HG03378 (cell line): ENCODE measurements around the gene STT3B.

Experiments used
- ATAC-seq: cut with Tn5 transposase; IDR thresholded peaks from one replicate; pipeline ENCODE4 v1.9.1; 2021; ENCODE audit warnings: mild to moderate bottlenecking, moderate library complexity; ENCODE audit not compliant: unreplicated experiment

The STT3B gene

DNA sequence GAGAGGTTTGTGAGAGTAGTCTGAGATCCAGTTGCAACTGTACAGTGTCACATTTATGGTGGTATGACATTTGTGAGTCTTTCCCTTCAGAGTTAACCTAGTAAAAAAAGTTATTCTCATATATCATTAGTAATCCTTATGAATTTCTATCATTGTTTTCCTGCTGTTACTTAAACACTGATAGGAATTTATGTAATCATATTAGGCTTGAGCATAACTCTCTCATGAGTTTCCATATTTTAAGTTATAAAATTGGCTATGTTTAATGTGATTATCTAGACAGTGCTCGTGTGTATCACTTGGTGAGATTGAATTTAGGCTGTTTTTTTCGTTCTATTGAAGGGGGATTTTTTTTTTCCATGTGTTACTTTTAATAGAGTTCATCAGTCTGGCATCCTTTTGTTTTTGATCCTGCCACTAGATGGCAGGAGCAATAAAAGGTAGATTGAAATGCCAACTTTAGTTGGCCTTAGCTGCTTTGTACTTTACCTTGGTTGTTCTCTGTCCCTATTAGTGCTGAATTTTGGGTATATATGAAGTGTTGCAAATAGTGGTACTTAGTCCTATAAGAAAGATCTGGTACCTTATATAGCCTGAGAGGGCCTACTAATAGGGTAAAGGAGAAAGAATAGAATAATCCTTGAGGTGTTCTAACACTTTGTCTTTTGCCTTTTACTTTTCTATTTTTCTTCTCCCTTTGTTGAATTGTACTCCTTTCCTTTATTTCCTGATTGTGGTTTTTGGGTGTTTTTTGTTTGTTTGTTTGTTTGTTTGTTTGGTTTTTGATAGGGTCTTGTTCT is 17.9 kb downstream of the STT3B start:
- ATAC-seq: no peak

DNA sequence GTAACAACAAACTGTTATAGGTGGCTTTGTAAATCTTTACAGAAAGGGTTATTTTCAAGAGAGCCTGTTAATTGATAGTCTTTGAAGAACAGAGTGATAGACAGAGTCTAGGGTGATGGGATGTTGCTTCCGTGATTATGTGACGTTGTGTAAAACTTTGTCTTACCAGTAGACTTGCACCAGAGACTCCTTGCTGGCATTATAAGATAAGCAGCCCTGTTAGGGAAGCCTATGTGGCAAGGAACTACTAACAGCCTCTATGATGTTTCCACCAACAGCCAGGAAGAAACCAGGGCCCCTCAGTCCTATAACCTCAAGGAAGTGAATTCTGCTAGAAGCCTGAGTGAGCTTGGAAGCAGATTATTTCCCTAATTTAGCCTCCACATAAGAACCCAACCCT is 18.9 kb downstream of the STT3B start:
- ATAC-seq: no peak

DNA sequence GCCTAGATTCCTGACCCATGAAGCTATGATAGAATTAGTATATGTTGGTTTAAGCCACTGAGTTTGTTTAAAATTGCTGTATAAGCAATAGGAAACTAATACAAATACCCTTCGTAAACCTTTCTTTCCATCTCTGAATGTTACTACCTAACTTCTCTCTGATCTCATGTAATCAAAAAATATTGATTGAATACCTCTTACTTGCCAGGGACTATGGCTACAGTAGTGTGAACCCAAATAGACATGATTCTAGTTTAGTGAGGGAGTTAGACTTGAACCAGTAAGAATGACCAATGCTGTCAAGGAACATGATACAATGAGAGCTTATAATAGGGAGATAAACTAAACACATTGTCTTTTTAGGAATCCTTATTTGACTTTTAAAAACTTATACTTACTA is 19.4 kb downstream of the STT3B start:
- no peak for ATAC-seq

DNA sequence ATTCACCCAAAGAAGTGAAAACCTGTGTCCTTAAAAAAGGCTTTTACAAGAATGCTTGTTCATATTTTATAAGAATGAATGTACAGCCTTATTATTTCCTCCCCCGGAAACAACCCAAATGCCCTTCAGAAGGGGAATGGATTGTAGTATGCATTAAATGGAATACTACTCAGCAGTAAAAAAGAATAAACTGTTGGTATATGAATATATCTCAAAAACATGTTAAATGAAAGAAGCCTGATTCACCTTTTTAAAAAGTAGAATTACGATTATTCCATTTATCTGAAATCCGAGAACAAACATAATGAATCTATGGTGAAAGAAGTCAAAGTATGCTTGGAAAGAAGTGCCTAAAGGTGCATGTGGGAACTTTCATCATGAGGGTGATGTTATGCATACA is 20.5 kb downstream of the STT3B start:
- no peak for ATAC-seq

DNA sequence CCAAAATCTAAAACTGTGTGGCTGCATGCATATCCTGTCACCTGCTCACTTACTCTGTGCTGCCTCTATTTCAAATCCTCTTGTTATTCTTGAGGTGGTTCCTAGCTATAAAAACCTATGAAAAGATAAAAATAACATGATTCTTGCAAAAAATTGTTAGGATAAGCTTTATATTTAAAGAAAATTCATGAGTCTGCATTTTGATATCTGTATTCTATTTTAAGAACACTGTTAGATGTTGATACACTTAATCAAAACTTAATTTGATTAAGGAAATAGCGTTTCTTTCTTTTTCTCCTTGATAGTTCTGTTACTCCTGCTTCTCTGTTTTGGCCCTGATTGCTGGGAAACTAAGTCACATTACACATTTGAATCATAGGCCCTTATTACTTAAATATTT is 22.5 kb downstream of the STT3B start:
- no peak for ATAC-seq

DNA sequence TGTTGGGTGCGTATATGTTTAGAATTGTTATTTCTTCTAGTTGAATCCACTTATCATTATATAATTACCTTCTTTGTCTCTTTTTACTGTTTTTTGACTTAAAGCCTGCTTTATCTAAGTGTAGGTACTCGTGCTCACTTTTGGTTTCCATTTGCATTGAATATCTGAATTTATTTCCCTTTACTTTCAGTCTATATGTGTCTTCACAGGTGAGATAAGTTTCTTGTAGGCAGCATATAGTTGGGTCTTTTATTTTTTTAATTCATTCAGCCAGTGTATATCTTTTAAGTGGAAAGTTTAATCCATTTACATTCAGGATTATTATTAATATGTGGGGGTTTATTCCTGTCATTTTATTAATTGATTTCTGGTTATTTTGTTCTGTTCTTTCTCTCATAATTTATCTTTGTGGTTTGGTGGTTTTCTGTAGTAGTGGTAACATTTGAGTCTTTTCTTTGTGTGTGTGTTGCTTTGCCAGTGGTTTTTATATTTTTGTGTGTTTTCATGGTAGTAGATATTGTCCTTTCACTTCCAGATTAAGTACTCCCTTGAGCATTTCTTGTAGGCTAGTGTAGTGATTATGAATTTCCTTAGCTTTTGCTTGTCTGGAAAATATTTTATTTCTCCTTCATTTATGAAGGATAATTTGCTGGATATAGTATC is 27.3 kb downstream of the STT3B start:
- no peak for ATAC-seq

DNA sequence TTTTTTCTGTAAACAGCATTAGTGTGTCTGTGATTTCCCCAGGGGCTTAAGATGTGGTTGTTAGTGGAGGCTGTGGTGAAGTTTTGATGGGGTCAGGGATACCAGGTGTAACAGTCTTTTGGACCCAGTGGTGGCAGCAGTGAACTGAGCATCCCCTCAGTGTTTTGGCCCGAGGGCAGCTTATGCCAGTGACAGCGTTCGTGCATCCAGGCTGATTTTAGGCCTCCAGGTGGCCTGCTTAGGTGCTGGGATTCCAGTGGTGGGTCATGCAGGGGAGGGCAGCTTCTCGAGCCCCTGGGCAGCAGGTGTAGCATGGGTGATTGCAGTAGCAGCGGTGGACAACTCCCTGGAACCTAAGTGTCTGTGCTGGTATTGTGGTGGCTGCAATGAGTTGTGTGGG is 29.2 kb downstream of the STT3B start:
- ATAC-seq: no peak

DNA sequence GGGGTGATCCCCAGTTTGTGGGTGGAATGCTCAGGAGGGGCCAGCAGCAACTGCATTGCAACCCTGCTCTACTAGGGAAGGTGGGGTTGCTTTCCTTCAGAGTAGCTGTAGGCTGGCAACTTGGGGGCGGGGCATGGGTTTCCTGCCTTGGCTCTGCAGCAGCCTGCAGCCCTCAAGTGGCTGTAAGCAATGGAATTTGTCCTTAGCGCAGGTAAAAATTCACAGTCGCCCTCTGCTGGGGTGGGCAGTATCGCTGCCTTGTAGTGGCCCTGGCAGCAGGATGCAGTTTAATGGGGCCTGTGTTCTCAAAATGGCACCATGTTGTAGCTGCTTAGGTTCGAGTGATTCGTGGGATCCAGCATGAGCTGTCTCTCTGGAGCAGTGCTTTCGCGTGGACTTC is 29.8 kb downstream of the STT3B start:
- ATAC-seq: no peak

DNA sequence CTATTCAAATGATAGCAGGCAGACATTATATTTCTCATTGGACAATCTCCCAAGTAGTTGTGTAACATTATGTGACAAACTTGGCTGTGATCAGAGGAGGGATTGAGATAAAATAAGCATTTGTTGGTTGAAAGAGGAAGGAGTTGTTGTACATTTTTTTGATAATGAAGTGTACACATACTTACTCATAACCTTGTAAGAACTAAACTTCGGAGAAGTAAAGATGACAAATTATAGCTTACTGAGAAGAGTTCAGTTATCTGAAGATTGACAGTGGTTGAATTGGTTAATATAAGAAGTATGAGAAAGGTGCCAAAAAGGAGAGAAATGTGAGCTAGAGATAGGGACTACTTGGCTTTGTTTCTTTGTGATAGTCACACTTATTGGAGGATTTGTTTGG is 32.6 kb downstream of the STT3B start:
- ATAC-seq: no peak

DNA sequence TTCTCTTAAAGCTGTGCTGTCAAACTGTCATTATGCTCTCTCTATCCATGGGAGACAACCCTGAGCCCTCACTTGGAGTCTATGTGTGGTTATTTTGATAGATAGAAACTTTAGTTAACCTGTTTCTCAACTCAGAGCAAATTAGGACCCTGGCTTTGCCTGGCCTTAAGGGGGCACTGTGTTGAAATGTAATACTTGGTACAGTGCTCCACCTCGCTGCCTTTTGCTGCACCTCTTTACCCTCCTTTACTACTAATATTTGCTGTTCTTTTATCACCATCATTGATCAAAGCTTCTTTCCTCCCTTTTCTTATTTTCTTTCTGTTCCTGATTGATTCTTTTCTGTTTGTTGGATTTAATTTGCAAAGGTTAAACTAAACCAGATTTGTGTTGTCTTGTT is 34.3 kb downstream of the STT3B start:
- no peak for ATAC-seq

DNA sequence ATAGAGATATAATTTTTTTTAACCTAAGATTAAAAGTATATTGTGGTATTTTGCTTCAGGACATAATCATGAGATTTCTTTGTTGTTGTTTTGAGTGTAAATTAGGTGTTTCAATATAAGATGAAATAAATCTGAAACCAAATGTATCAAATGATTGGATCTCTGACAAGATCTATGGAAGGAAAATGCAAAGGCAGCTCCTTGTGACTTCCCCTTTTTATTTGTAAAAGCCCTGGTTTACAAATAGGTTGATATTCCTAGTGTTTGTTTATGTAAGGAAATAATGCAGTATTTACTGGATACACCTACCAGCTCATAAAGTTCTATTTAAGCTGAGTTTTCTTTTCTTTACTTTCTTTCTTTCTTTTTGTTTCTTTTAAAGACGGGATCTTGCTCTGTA is 35.9 kb downstream of the STT3B start:
- ATAC-seq: no peak

DNA sequence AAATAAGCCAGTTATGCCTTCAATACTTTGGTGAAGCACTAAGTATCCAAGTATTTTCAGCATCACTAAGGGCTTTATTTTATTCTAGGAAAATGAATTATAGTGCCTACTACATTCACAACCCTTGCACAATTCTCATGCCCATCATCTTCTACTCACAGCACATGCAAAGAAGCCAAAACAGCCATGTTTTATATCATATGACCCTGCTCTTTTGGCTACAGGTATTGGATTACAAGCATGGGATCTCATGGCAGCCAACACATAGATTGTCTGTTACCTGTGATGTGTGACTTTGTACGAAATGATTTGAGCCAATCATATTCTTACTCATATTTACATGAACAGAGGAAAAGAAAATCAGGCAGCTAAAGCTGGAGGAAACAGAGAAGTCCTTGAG is 38.6 kb downstream of the STT3B start:
- no peak for ATAC-seq

DNA sequence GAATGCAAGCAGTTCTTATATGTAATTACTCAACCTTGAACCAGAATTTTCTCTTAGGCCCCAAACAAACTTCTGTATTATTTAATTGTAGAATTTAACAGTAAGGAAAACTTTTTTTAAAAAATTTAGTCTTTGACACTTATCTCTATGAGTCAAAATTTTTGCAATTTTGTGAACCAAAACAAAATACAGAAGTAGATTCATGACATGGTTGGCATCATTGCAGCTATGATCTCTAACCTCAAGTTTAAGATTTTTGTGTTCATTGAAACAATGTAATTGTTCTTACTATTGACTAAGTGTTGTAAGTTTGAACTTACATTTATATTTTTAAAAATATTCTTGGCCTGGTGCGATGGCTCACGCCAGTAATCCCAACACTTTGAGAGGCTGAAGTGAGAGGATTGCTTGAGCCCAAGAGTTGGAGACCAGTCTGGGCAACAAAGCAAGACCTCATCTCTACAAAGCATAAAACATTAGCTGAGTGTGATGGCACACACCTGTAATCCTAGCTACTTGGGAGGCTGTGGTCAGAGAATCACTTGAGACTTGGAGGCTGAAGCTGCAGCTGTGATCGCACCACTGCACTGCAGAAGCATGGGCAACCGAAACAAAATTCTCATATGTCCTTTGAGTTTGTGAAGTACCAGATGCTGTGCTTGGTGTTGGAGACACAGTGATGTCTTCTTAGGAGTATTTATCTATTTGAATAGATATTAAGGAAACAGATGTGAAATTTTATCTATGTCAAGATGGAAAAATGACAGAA is 39.7 kb downstream of the STT3B start:
- ATAC-seq: peak; percentile 34

DNA sequence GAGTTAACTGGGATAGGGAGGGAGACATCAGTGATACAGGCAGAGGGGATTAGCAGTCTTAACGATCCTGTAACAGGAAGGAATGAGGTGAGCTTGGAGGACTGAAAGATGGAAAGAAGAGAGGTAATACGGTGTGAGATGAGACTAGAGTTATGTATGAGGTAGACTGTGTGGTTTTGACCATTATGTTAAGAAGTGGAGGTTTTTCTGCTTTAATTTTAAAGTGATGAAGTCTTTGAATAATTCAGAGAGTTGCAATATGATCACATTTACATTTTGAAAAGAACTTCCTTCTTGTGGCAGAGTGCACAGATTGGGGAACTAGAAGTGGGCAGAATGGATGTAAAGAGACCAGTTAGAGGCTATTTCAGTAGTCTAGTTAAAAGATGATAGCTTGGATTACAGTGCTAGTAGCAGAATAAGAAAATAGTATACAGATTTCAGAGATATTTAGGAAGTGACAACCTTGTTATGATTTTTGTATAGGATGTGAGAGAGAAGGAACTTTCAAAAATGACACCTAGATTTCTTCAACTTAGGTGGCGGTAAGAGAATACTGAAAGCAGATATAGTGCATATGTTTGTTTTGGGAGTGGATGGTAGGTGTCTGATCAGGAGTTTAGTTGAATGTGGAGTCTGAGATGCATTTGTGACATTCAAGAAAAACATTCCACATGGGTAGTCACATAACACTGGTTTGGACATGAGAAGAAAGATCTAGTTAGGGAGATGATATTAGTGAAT is 40.5 kb downstream of the STT3B start:
- peak; percentile 37 for ATAC-seq

DNA sequence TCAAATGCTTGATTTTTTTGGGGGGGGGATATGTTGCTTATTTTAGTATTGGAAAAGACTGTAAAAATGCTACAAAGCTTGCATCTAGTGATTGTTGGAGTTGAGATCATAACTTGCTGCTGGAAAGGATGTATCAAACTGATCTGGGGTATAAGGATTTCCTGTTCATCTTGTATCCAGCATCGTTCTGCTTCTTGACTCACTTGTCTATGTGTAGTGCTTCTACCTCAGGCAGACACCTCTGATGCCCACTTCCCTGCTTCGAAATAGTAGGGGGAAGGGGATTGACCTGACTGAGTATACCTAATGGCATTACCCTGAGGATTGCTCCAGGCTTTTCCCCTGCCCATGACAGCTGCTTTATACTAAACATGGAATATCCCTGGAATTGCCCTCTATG is 42.7 kb downstream of the STT3B start:
- ATAC-seq: no peak

DNA sequence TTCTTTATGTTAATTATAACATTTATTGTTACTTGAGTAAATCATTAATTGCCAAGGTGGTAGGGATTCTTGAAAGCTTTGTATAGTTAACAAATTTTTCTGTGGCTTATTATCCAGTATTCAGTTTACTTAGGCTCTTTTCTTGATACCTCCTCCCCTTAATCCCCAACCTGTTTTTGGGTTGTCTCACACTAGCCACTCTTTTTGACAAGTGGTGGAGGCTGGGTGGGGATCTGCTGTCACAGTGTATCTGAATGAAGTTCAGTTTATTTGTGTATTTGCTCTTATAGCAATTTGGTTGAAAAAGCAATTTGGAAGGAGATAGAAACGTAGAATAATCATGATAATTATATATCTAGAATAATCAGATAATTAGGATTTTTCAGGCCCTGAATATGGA is 43.8 kb downstream of the STT3B start:
- ATAC-seq: no peak

DNA sequence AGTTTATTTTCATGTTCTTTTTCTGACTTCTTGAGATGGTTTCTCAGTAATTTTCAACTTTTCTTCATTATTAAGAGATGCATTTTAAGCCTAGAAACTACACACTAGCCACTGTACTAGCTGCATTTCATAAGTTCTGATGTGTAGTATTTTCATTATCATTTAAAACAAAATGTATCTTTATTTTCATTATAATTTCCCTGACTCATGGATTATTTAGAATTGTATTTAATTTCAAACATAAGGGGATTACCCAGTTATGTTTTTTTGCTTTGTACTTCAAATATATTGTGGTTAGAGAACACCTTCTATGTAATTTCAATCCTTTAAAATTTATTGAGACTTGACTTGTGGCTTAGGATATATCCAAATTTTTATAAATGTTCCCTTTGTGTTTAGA is 44.5 kb downstream of the STT3B start:
- ATAC-seq: no peak

DNA sequence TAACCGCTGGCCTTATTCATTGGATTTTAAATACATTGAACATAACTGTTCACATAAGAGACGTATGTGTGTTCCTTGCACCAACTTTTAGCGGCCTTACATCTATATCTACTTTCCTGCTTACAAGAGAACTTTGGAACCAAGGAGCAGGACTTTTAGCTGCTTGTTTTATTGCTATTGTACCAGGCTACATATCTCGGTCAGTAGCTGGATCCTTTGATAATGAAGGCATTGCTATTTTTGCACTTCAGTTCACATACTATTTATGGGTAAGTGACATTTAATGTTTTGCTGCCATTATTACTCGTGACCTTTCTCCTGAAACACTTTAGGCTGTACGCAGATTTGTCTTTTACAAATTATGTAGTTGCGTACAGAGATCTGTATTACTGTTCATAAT is 47.1 kb downstream of the STT3B start:
- ATAC-seq: no peak

DNA sequence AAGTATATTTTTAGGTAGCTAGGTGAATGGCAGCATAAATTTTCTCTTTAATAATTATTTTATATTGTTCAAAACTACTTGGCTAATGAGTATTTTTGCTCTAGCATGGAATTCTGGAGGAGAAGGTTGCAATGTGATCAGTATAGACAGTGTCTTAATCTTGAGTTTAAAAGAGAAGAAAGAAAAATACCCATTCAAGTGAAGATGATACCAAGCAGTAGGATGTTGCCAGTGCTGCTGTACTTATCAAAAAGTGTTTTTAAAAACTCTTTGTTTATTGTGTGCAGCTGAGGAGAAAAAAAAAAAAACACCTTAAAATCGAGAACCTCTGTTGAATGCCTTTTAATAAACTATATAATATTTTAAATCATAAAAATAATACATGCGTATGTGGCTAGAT is 47.9 kb downstream of the STT3B start:
- ATAC-seq: no peak

DNA sequence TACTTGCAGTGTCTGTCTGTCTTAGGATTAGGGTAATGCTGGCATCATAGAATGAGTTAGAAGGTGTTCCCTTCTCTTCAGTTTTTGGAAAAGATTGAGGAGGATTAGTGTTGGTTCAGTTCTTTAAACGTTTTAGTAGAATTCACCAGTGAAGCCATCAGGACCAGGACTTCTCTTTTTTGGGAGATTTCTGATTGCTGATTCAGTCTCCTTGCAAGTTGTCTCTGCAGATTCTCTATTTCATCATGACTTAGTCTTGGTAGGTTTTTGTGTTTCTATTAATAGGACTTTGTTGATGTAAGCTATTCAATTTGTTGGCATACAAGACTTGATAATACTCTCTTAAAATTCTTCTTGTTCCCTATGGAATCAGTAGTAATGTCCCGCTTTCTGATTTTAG is 48.9 kb downstream of the STT3B start:
- ATAC-seq: no peak

DNA sequence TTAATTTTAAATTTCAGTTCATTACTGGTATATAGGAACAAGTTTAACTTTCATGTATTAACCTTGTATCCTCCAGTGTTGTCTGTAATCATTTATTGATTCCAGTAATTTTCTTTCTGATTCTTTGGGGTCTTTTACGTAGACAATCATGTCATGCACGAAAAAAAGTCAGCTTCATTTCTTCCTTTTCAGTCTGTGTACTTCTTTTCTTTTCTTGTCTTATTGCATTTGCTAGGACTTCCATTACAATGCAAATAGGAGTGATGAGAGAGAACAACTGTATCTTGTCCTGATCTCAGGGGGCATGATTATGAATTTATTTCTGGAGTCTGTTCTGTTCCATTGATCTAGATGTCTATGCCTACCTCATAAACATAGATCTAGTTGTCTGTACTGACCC is 56.5 kb downstream of the STT3B start:
- no peak for ATAC-seq
